ENCODE results near the gene PRR33.
"Not testable (repeated sequence)": the region's sequence is repeated elsewhere in the genome, so short reads cannot be mapped to it uniquely, and the experiment has no call there.

PRR33 gene

DNA sequence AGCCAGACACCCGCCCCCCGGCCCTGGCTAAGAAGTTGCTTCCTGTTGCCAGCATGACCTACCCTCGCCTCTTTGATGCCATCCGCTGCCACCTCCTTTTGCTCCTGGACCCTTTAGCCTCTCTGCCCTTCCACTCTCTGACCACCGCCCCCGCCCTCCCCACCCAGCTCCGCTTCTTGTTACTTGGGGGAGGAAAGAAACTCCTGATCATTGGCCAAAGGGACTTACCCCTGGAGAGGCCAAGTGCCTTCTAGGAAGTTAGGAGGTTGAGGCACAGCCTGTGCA, at the start of gene PRR33:
TSS of gene PRR33 (minus strand) at position 65 of the 285 bp plus-strand sequence. CDS start 1,311 bp downstream, outside the sequence.
- DNase-seq (ENCODE audit: low read depth in 2 of 2), result no peak

GRCh38 chr11:1939788-1940187, 48.1 kb upstream of the PRR33 start:
- not testable (repeated sequence) for DNase-seq (ENCODE audit: low read depth in 2 of 2)

- no peak for DNase-seq (ENCODE audit: low read depth in 2 of 2)
Observed at GRCh38 chr11:1939006-1939625, 47.4 kb upstream of the PRR33 start.

GRCh38 chr11:1938343-1939005, 46.8 kb upstream of the PRR33 start:
- DNase-seq (ENCODE audit: low read depth in 2 of 2), result no peak

GRCh38 chr11:1937616-1938342, 46.1 kb upstream of the PRR33 start:
- no peak for DNase-seq (ENCODE audit: low read depth in 2 of 2)

DNA sequence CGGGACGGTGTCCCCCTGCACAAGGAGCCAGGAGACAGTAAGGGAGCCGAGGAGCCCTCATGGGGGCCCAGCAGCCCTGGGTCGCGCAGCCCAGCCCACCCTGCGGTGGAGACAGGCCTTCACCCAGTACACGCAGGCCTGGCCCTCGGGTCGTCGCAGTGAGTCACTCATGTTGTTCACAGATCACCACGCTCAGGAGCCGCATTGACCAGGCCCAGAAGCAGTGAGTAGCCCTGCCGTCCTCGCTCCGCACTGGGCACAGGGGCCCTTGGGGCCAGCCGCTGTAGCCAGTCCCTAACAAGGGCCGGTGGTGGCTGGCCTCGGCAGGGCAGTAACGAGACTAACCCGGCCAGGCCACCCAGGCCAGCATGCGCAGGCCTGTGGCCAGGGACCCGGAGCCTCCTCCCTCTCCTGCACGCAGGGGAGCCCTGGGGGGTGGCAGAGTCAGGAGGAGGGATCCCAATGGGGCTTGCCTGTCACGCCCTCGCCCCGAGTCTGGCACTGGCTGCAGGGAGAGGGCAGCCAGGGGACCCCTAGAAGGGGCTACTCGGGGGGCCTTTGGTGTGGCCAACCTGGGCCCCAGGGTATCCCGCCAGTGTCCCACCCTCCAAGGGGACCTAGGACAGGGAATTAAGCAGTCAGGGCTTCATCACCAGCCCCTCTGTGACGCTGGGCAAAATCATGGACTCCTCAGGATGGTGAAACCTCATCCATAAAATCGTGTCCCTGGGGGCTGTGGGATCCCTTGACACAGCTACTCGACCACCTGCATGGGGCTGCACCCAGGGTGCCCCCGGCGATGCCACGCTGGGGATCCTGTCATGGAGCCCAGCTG, 45.3 kb upstream of the PRR33 start:
- DNase-seq (ENCODE audit: low read depth in 2 of 2), result no peak

GRCh38 chr11:1936072-1936780, 44.5 kb upstream of the PRR33 start:
- no peak for DNase-seq (ENCODE audit: low read depth in 2 of 2)

GRCh38 chr11:1935156-1936071, 43.7 kb upstream of the PRR33 start:
- no peak for DNase-seq (ENCODE audit: low read depth in 2 of 2)

GRCh38 chr11:1934335-1935155, 42.9 kb upstream of the PRR33 start:
- DNase-seq (ENCODE audit: low read depth in 2 of 2), result no peak

DNA sequence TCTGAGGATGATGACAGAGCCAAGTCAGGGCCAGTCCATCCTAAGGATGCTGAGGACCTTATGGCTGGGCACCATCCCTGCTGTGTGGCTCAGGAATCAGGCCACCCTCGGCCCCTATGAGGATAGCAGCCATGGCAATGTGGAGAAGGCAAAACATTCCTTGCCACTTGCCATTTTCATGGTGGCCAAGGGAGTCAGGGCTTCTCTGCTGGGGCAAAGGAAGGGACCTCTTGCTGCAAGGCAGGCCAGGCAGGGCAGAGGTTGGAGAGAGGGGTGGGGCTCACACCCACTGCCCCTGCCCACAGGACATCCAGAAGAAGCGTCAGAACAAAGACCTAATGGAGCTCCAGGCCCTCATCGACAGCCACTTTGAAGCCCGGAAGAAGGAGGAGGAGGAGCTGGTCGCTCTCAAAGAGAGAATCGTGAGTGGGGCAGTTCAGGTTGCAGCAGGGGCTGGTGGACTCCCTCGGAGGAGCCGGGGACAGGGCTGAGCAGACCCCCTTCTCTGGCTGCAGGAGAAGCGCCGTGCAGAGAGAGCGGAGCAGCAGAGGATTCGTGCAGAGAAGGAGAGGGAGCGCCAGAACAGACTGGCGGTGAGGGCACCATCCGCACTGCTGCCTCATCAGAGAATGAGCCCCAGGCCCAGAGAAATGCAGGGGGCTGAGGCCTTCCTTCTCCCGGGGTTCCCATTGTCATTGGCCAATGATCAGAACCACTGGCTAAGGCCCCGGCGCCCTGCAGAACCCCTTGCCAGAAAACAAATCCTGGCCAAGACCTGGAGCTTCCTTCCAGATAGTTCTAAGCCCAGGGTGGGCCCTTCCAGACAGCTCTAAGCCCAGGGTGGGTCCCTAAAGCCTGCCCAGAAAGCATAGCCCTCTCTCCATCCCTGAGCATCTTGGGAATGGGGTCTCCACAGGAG, 42.0 kb upstream of the PRR33 start:
- no peak for DNase-seq (ENCODE audit: low read depth in 2 of 2)

GRCh38 chr11:1932681-1933080, 41.0 kb upstream of the PRR33 start:
- no peak for DNase-seq (ENCODE audit: low read depth in 2 of 2)

DNA sequence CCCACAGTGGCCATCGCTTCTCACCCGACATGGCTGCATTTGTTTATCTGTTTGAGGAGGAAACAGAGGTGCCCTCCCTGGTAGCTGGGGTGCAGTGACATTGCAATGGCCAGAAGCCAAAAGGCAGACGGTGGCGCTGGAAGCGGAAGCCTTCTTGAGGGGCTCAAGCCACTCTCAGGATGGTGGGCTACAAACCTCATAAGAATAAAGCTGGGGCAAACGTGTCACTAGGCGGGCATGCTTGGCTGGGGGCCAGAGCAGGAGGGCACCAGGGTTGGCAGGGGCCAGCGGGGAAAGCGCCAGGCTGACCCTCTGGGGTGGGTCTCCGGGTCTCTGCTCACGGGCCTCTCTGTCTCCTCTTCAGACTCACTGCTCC, 40.4 kb upstream of the PRR33 start:
- no peak for DNase-seq (ENCODE audit: low read depth in 2 of 2)

DNA sequence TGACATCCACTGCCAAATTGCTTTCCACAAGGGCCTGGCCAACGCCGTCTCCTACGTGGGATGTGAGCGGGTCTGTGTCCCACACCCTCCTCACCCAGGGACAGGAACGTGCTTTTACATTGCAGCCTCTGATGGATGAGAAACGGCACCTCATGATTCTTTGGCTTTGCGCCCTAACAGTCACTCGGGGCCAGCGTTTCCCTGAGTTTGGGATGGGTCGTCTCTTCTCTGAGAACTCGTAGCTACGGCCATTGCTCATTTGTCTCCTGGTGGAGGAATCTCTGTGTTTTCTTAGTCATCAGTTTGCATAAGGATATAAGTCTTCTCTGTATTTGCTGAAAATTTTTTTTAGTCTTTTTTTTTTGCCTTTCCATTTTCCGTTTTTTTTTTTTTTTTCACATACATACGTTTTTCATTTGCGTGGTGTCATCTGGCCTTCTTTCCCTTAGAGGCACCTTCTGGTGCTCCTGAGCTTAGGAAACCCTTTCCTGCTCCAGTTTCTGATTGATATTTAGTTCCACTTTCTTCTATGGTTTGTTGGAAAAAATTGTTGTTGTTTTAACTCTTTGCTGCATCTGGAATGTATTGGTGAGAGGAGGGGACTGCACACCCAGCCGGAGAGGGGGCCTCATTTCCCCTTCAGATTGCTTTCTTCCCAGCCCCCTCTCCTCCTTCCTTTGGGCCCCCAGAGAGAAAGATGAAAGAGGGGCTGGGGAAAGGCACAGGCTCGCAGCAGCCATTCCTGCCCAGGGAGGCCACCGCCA, 39.8 kb upstream of the PRR33 start:
- DNase-seq (ENCODE audit: low read depth in 2 of 2), result no peak

GRCh38 chr11:1930462-1930830, 38.8 kb upstream of the PRR33 start:
- no peak for DNase-seq (ENCODE audit: low read depth in 2 of 2)

- DNase-seq (ENCODE audit: low read depth in 2 of 2), result no peak
Observed at GRCh38 chr11:1929621-1930461, 38.1 kb upstream of the PRR33 start.

DNA sequence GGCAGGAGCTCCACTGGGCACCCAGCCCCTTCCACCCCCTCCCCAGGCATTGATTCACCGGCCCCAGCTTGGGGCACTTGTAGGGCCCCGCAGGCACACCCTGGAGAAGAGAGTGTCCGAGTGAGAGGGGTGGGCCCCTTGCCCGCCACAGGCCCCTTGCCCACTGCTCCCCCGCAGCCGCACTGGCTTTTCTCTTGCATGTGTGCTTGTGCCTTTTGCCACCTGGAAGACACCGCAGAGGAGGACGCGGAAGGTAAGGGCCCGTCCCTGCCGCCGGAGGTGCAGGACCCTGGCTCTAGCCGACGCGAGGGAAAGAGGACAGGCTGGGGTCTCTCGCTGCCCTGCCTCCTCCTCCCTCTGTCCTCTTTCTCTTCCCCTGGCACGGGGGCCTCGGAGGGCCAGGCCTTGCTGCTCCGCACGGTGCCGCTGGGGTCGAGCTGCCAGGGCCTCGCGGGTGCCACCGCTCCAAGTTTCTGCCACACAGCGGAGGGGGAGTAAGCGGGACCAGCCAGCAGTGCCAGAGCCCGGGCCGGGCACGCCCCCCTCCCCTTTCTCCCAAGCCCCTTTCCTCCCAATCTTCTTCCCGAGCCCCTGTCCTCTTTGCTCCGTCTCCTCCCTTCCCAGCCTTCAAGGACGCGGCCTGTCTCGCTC, 37.3 kb upstream of the PRR33 start:
- DNase-seq (ENCODE audit: low read depth in 2 of 2), result no peak

DNA sequence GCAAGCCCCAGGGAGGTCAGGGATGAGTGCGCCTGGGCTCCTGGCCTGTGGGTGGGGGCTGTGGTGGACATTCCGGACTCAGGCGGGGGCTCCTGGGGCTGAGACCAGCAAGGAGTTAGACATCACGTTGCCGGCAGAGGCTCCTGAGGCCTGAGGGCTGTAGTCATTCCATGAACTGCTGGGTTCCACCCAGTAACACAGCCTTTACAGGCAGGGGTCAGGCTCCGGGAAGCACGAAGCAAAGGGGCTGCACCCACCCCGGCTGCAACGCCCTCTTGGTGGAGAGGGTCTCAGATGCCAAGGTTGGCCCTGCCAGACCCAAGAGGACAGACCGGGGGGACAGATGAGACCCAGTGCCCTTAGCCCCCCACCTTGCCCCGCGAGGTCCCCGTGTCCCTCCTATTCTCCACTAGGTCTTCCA, 36.8 kb upstream of the PRR33 start:
- no peak for DNase-seq (ENCODE audit: low read depth in 2 of 2)

Measured in stimulated activated CD4-positive, alpha-beta T cell treated with anti-CD3 and anti-CD28 coated beads, Interleukin-1b, Interleukin-23, amount 100 ng/mL, for 4 hours (primary cell).